Panc1 (cell line): Measurements from ENCODE around the gene EIF5A.

Experiments
- POLR2AphosphoS5 ChIP-seq: IDR thresholded peaks from 2 replicates; pipeline ENCODE4 v1.6.1; 2012; ENCODE audit warnings: mild to moderate bottlenecking, low read depth, low read length, moderate library complexity
- TF ChIP-seq, protein P1 (sequence below): fragments of 450-650 bp; IDR thresholded peaks from 2 replicates; pipeline ENCODE4 v1.5.1; 2017; ENCODE audit warnings: mild to moderate bottlenecking

DNA sequence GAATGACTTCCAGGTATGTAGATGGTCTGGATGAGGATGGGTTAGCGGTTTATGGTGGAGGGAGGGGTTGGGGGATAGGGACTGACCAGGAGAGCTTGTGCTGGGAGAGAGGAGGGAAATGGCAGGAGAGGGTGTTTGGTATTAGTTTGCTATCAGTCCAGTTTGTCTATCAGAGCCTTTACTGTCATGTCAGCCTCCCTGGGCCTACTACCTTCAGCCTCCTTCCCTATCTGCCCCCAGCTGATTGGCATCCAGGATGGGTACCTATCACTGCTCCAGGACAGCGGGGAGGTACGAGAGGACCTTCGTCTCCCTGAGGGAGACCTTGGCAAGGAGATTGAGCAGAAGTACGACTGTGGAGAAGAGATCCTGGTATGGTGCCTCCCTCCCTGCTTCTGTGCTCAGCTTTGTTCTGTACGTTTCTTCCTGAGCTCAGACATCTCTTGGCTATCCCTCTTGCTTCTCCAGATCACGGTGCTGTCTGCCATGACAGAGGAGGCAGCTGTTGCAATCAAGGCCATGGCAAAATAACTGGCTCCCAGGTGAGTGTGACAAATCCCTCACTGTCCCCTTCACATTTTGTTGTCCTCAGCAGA is 3.8 kb downstream of the EIF5A start:
- TF ChIP-seq, protein P1, sequence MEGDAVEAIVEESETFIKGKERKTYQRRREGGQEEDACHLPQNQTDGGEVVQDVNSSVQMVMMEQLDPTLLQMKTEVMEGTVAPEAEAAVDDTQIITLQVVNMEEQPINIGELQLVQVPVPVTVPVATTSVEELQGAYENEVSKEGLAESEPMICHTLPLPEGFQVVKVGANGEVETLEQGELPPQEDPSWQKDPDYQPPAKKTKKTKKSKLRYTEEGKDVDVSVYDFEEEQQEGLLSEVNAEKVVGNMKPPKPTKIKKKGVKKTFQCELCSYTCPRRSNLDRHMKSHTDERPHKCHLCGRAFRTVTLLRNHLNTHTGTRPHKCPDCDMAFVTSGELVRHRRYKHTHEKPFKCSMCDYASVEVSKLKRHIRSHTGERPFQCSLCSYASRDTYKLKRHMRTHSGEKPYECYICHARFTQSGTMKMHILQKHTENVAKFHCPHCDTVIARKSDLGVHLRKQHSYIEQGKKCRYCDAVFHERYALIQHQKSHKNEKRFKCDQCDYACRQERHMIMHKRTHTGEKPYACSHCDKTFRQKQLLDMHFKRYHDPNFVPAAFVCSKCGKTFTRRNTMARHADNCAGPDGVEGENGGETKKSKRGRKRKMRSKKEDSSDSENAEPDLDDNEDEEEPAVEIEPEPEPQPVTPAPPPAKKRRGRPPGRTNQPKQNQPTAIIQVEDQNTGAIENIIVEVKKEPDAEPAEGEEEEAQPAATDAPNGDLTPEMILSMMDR = no peak
- TF ChIP-seq POLR2AphosphoS5 = no peak
